Pancreas (tissue), 10 donors: ENCODE measurements around the gene RBM6. TPM values are rescaled to one million over a fixed set of nuclear protein-coding genes. Genes with fewer than 3 reads are reported as not detected.
"Not testable (repeated sequence)": the region's sequence is repeated elsewhere in the genome, so short reads cannot be mapped to it uniquely, and the experiment has no call there.

ENCODE experiments used
- ATAC-seq, 4 donors: fragments of 200-7000 bp; cut with Tn5 transposase; one replicate each; pipeline versions ENCODE4 v1.8.0 to v1.9.1; 2020; ENCODE audit warnings: mild to moderate bottlenecking in 4 of 4, moderate library complexity in 4 of 4
- DNase-seq, 6 donors: peaks; one replicate each; pipeline ENCODE4 v3.0.0-alpha.2; 2020
- FAIRE-seq: peaks from 2 replicates; lab custom pipeline; 2012; peaks lifted over from hg19 to GRCh38; lab: Jason Lieb, UNC
- H3K27ac ChIP-seq, 4 donors: fragments of 200-600 bp; sonication (generic); 1 replicate in 3 of 4; 2 replicates in 1 of 4; pipeline versions ENCODE4 v1.5.0 to v1.8.0; 2020
- H3K27me3 ChIP-seq, 4 donors: fragments of 200-600 bp; one replicate each; pipeline ENCODE4 v1.8.0; 2021
- H3K36me3 ChIP-seq, 3 donors: fragments of 200-600 bp; sonication (generic) in 1 of 3; one replicate each; pipeline versions ENCODE4 v1.5.0 to v1.8.0; 2020 to 2021
- H3K4me1 ChIP-seq, 3 donors: fragments of 200-600 bp; one replicate each; pipeline ENCODE4 v1.8.0; 2021
- H3K4me3 ChIP-seq, 4 donors: fragments of 200-600 bp; sonication (generic) in 2 of 4; one replicate each; pipeline versions ENCODE4 v1.5.0 to v1.8.0; 2020 to 2021
- H3K9me3 ChIP-seq, 4 donors: fragments of 200-600 bp; one replicate each; pipeline ENCODE4 v1.8.0; 2021
- CTCF ChIP-seq, 4 donors: fragments of 200-600 bp; sonication (generic) in 3 of 4; IDR thresholded peaks; one replicate each; pipeline versions ENCODE4 v1.5.0 to v1.8.0; 2021; ENCODE audit warnings: antibody characterized with exemption in 4 of 4
- WGBS, 2 donors: extraction: QIAGEN DNeasy Blood & Tissue Kit; methylation state at CpG; one replicate each; pipeline ENCODE4 v1.1.7; 2013; 5-methylcytosine and 5-hydroxymethylcytosine counted together
- intact Hi-C, 3 donors: fragments of 100-400 bp; cut with DNase I; formaldehyde crosslinking; loops; one replicate each; pipeline versions ENCODE4 v1.11.1 to v1.14.2; 2022
- polyA plus RNA-seq, 2 donors: library from polyadenylated mRNA; stranded (reverse); fragments of 200-250 nt; gene quantifications; one replicate each; pipeline ENCODE4 v1.2.3, GENCODE V29; 2013
- total RNA-seq, 6 donors: library from RNA; stranded (reverse); fragmentation: NEBNext Ultra II Directional in 4 of 6; extraction: Animal tissue kit (Norgen Biotek cat#: 25700) in 4 of 6; gene quantifications; one replicate each; pipeline versions ENCODE4 v1.2.1 to v1.2.4, GENCODE V29; 2021 to 2023
- donor health status: healthy with polysubstance abuse.
- donor health status: DM: no; HTN: no; CAD: no; lungs with moderate emphysema.
- donor health status: DM: no; HTN: no; CAD: no.
- donor health status: control.
- donor health status: control.
- donor health status: Bipolar disorder and iron deficiency.
- donor health status: DM: yes; HTN: yes; CAD: no.
- donor health status: DM: no; HTN: no; CAD: no.
- donor health status: DM: no; HTN: no; CAD: no.
- donor health status: DM: yes; HTN: yes; CAD: no.

RBM6 gene
- total and polyA plus RNA-seq, 8 donors = 24.9 to 249 (median 43.9) TPM

GRCh38 chr3:49916686-49917085 lies 23.3 kb upstream of the RBM6 start:
- FAIRE-seq (no peak), DNase-seq (no peak), ATAC-seq (no peak)
- Histone ChIP-seq H3K36me3 (no peaks in the 10 kb centered on the region), H3K4me1 (no peaks in the 10 kb centered on the region), H3K27ac (no peak overlapping the region), H3K4me3 (no peak overlapping the region), H3K9me3 (no peaks in the 10 kb centered on the region), H3K27me3 (no peaks in the 10 kb centered on the region)
- whole genome bisulfite sequencing, 2 donors = 90 to 92% methylated on average over 5 of the region's 5 CpGs
- no peak for TF ChIP-seq CTCF (IDR thresholded peaks at IDR 0.05)
- intact Hi-C loops = no loop called here

- H3K9me3 ChIP-seq, ATAC-seq, intact Hi-C loops, DNase-seq, H3K4me1 ChIP-seq, H3K27me3 ChIP-seq, FAIRE-seq, H3K4me3 ChIP-seq, H3K36me3 ChIP-seq, H3K27ac ChIP-seq: not testable (repeated sequence)
- WGBS, 2 donors = 94% methylated on average over 19 of the region's 19 CpGs
These were observed 22.0 kb upstream of the RBM6 start for GRCh38 chr3:49917806-49918590.

- no peak for DNase-seq
- TF ChIP-seq CTCF (IDR thresholded peaks at IDR 0.05) = no peak
- no peaks in the 10 kb centered on the region for H3K27me3 ChIP-seq
- FAIRE-seq = no peak
- H3K9me3 ChIP-seq = no peaks in the 10 kb centered on the region
- H3K4me3 ChIP-seq = no peak overlapping the region
- WGBS, 2 donors = 85 to 92% methylated on average over 2 of the region's 2 CpGs
- H3K27ac ChIP-seq = no peak overlapping the region
- no peaks in the 10 kb centered on the region for H3K36me3 ChIP-seq
- ATAC-seq = no peak
- H3K4me1 ChIP-seq = no peaks in the 10 kb centered on the region
- intact Hi-C loops = no loop called here
These were observed 15.3 kb upstream of the RBM6 start for GRCh38 chr3:49924683-49925082.

- no peak for FAIRE-seq
- DNase-seq = no peak
- WGBS, 2 donors = 80 to 84% methylated on average over 2 of the region's 2 CpGs
- Histone ChIP-seq H3K4me3 (no peak overlapping the region), H3K27me3 (no peaks in the 10 kb centered on the region), H3K4me1 (peaks cover 0 to 4% (median 0%) of the 10 kb centered on the region in 3 donors), H3K36me3 (no peaks in the 10 kb centered on the region), H3K27ac (no peak overlapping the region), H3K9me3 (no peaks in the 10 kb centered on the region)
- no peak for TF ChIP-seq CTCF (IDR thresholded peaks at IDR 0.05)
- intact Hi-C loops = no loop called here
- ATAC-seq = no peak
These were observed 14.5 kb upstream of the RBM6 start for GRCh38 chr3:49925485-49925884.

- FAIRE-seq (no peak), DNase-seq (no peak), ATAC-seq (no peak)
- H3K4me3 ChIP-seq = no peak overlapping the region
- no peaks in the 10 kb centered on the region for H3K9me3 ChIP-seq
- no peak for TF ChIP-seq CTCF (IDR thresholded peaks at IDR 0.05)
- peaks cover 0 to 7% (median 0%) of the 10 kb centered on the region in 3 donors for H3K4me1 ChIP-seq
- WGBS, 2 donors = 82 to 93% methylated on average over 4 of the region's 4 CpGs
- H3K27ac ChIP-seq = no peak overlapping the region
- H3K27me3 ChIP-seq = no peaks in the 10 kb centered on the region
- intact Hi-C loops = no loop called here
- H3K36me3 ChIP-seq = no peaks in the 10 kb centered on the region
These were observed 13.7 kb upstream of the RBM6 start for GRCh38 chr3:49926117-49926728.
